Stomach (tissue), 9 donors: ENCODE data around the gene ESPL1. TPM values are rescaled to one million over a fixed set of nuclear protein-coding genes. Genes with fewer than 3 reads are reported as not detected.

ENCODE experiments used
- DNase-seq, 2 donors: peaks; one replicate each; pipeline versions ENCODE4 v3.0.0 to v3.0.0-alpha.2; 2013 to 2019
- H3K27ac ChIP-seq, 5 donors: fragments of 200-600 bp in 4 of 5; sonication (generic) in 4 of 5; one replicate each; pipeline ENCODE4 v1.5.1; 2013 to 2019; ENCODE audit warnings: mild to moderate bottlenecking in 1 of 5, moderate library complexity in 1 of 5
- H3K27me3 ChIP-seq, 3 donors: fragments of 200-600 bp; sonication (generic); one replicate each; pipeline ENCODE4 v1.5.1; 2017 to 2019; ENCODE audit warnings: mixed run types in 1 of 3
- H3K36me3 ChIP-seq, 4 donors: fragments of 200-600 bp; sonication (generic); 1 replicate in 3 of 4; 2 replicates in 1 of 4; pipeline ENCODE4 v1.5.1; 2016 to 2019
- H3K4me1 ChIP-seq, 4 donors: fragments of 200-600 bp; sonication (generic); one replicate each; pipeline ENCODE4 v1.5.1; 2016 to 2019
- H3K4me3 ChIP-seq, 4 donors: fragments of 200-600 bp; sonication (generic) in 3 of 4; one replicate each; pipeline ENCODE4 v1.5.1; 2016 to 2019; ENCODE audit warnings: mild to moderate bottlenecking in 1 of 4
- H3K9me3 ChIP-seq, 4 donors: fragments of 200-600 bp; sonication (generic); one replicate each; pipeline ENCODE4 v1.5.1; 2016 to 2019
- CTCF ChIP-seq, 7 experiments: fragments of 450-650 bp in 4 of 7; fragments of 200-600 bp in 3 of 7; sonication (generic) in 3 of 7; IDR thresholded peaks; one replicate each; pipeline ENCODE4 v1.5.1; 2016 to 2019; ENCODE audit warnings: antibody characterized with exemption in 7 of 7, control low read depth in 2 of 7, mild to moderate bottlenecking in 1 of 7
- EP300 ChIP-seq: sonication (generic); formaldehyde crosslinking; IDR thresholded peaks from one replicate; pipeline ENCODE4 v1.6.1; 2017; ENCODE audit warnings: antibody characterized with exemption
- POLR2A ChIP-seq, 4 donors: fragments of 450-650 bp; IDR thresholded peaks; one replicate each; pipeline ENCODE4 v1.6.1; 2016; ENCODE audit warnings: antibody characterized with exemption in 4 of 4, control low read depth in 2 of 4, mild to moderate bottlenecking in 1 of 4, moderate library complexity in 1 of 4
- POLR2AphosphoS5 ChIP-seq, 3 donors: sonication (generic); formaldehyde crosslinking; IDR thresholded peaks; one replicate each; pipeline ENCODE4 v1.6.1; 2016; ENCODE audit warnings: antibody characterized with exemption in 3 of 3
- WGBS, 5 donors: extraction: QIAGEN DNeasy Blood & Tissue Kit in 3 of 5; methylation state at CpG; one replicate each; pipeline versions ENCODE4 v1.1.5 to v1.1.7; 2013 to 2018; 5-methylcytosine and 5-hydroxymethylcytosine counted together
- intact Hi-C: fragments of 100-400 bp; cut with DNase I; formaldehyde crosslinking; loops from one replicate; pipeline ENCODE4 v1.15.1; 2023; ENCODE audit warnings: low total_unique reads
- polyA plus RNA-seq, 3 donors: library from polyadenylated mRNA; stranded (reverse); fragments of 200-250 nt; gene quantifications; one replicate each; pipeline ENCODE4 v1.2.3, GENCODE V29; 2013
- total RNA-seq, 5 donors: library from RNA; depleted of rRNA; stranded (reverse); fragments of >200 nt; gene quantifications; one replicate each; pipeline versions ENCODE4 v1.1.0 to v1.2.3, GENCODE V29; 2014 to 2016
- donor health status: healthy with polysubstance abuse.
- donor health status: Bipolar disorder and iron deficiency.
- donor health status: healthy.

ESPL1 gene
- total and polyA plus RNA-seq, 8 donors: 0.15 to 43.2 (median 5.3) TPM

DNA sequence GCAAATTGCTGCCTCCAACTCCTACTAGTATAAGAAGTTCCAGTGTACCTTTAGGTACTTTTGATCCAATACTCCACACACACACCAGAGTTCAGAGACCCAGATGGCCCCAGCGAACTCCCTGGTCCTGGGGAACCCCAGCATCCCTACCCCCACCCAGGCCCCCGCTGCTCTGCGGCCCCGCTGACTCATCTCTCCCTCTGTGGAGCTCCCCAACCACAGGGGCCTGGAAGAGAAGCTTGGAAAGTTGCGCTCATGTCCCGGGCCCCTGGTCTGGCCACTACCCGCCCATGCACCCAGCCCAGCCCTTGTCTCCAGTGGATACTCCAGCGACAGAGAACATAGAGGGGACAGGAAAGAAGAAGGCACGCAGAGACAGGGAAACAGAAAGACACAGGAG is 72.3 kb downstream of the ESPL1 start:
- no peak for DNase-seq
- Histone ChIP-seq H3K27me3 (peaks cover 0 to 43% (median 22%) of the 10 kb centered on the region in 3 donors), H3K27ac (no peak overlapping the region), H3K36me3 (no peaks in the 10 kb centered on the region), H3K4me1 (peaks cover 6 to 13% (median 9%) of the 10 kb centered on the region in 4 donors), H3K9me3 (no peaks in the 10 kb centered on the region), H3K4me3 (no peak overlapping the region)
- 73 to 84% (median 79%) methylated on average over 9 of the region's 9 CpGs for WGBS, 5 donors
- TF ChIP-seq EP300: no peak
- TF ChIP-seq CTCF (IDR thresholded peaks at IDR 0.05): no peak
- TF ChIP-seq POLR2A (IDR thresholded peaks at IDR 0.05): no peak
- no peak for TF ChIP-seq POLR2AphosphoS5 (IDR thresholded peaks at IDR 0.05)
- intact Hi-C loops: no loop called here

Other genes with a start within 250 kb of the ESPL1 start
- 100 to 1,000 TPM in 2 of 5 donors, 10 to 100 TPM in 3; 38.5 to 164 (median 44.2) TPM for gene TNS2, start 218.2 kb upstream of the ESPL1 start, total RNA-seq
- 100 to 1,000 TPM in 1 of 3 donors, 10 to 100 TPM in 2; 71.0 to 104 (median 76.5) TPM for gene TNS2, start 218.2 kb upstream of the ESPL1 start, polyA plus RNA-seq
- 10 to 100 TPM; 17.8 to 99.8 (median 50.9) TPM for gene SPRYD3, start 188.9 kb upstream of the ESPL1 start, total RNA-seq
- gene SPRYD3, start 188.9 kb upstream of the ESPL1 start, polyA plus RNA-seq: 10 to 100 TPM; 26.3 to 30.5 (median 29.8) TPM
- gene IGFBP6, start 170.6 kb upstream of the ESPL1 start, total RNA-seq: 100 to 1,000 TPM in 2 of 5 donors, 10 to 100 TPM in 3; 22.6 to 388 (median 95.1) TPM
- gene IGFBP6, start 170.6 kb upstream of the ESPL1 start, polyA plus RNA-seq: 100 to 1,000 TPM in 1 of 3 donors, 10 to 100 TPM in 2; 30.6 to 124 (median 54.7) TPM
- gene SOAT2, start 164.8 kb upstream of the ESPL1 start, total RNA-seq: under 1 TPM in 1 of 5 donors, not detected in 4; 0.92 TPM
- under 1 TPM in 1 of 3 donors, not detected in 2; 0.28 TPM for gene SOAT2, start 164.8 kb upstream of the ESPL1 start, polyA plus RNA-seq
- 10 to 100 TPM in 3 of 5 donors, 1 to 10 TPM in 2; 4.1 to 37.5 (median 10.3) TPM for gene ZNF740, start 87.6 kb upstream of the ESPL1 start, total RNA-seq
- gene ZNF740, start 87.6 kb upstream of the ESPL1 start, polyA plus RNA-seq: 1 to 10 TPM; 4.0 to 4.9 (median 4.1) TPM
- 100 to 1,000 TPM in 2 of 5 donors, 10 to 100 TPM in 3; 30.3 to 334 (median 38.9) TPM for gene CSAD, start 87.4 kb upstream of the ESPL1 start, total RNA-seq
- 10 to 100 TPM in 1 of 3 donors, 1 to 10 TPM in 2; 4.6 to 52.6 (median 5.7) TPM for gene CSAD, start 87.4 kb upstream of the ESPL1 start, polyA plus RNA-seq
- 10 to 100 TPM in 1 of 5 donors, 1 to 10 TPM in 2, not detected in 2; 4.6 to 29.5 (median 5.7) TPM for gene ITGB7, start 61.0 kb upstream of the ESPL1 start, total RNA-seq
- 1 to 10 TPM in 2 of 3 donors, under 1 TPM in 1; 0.56 to 3.8 (median 1.7) TPM for gene ITGB7, start 61.0 kb upstream of the ESPL1 start, polyA plus RNA-seq
- 10 to 100 TPM in 2 of 5 donors, 1 to 10 TPM in 3; 2.0 to 26.5 (median 9.5) TPM for gene RARG, start 36.1 kb upstream of the ESPL1 start, total RNA-seq
- gene RARG, start 36.1 kb upstream of the ESPL1 start, polyA plus RNA-seq: 10 to 100 TPM in 1 of 3 donors, 1 to 10 TPM in 2; 4.9 to 37.7 (median 9.6) TPM
- gene PFDN5, start 27.2 kb downstream of the ESPL1 start, total RNA-seq: 100 to 1,000 TPM; 207 to 623 (median 288) TPM
- gene PFDN5, start 27.2 kb downstream of the ESPL1 start, polyA plus RNA-seq: 1,000 to 10,000 TPM; 1,294 to 1,886 (median 1,325) TPM
- gene MYG1, start 31.4 kb downstream of the ESPL1 start, total RNA-seq: 10 to 100 TPM; 16.0 to 33.9 (median 29.0) TPM
- 100 to 1,000 TPM in 1 of 3 donors, 10 to 100 TPM in 2; 89.5 to 120 (median 98.5) TPM for gene MYG1, start 31.4 kb downstream of the ESPL1 start, polyA plus RNA-seq
- 10 to 100 TPM; 22.6 to 59.4 (median 43.3) TPM for gene AAAS, start 53.3 kb downstream of the ESPL1 start, total RNA-seq
- 10 to 100 TPM; 19.7 to 49.7 (median 19.7) TPM for gene AAAS, start 53.3 kb downstream of the ESPL1 start, polyA plus RNA-seq
- gene SP7, start 68.1 kb downstream of the ESPL1 start, total RNA-seq: not detected
- not detected for gene SP7, start 68.1 kb downstream of the ESPL1 start, polyA plus RNA-seq
- 100 to 1,000 TPM in 1 of 5 donors, 10 to 100 TPM in 4; 13.3 to 142 (median 36.8) TPM for gene SP1, start 111.9 kb downstream of the ESPL1 start, total RNA-seq
- gene SP1, start 111.9 kb downstream of the ESPL1 start, polyA plus RNA-seq: 10 to 100 TPM; 10.2 to 16.2 (median 12.2) TPM
- gene AMHR2, start 155.6 kb downstream of the ESPL1 start, total RNA-seq: not detected
- 1 to 10 TPM in 1 of 3 donors, under 1 TPM in 2; 0.23 to 1.8 (median 0.25) TPM for gene AMHR2, start 155.6 kb downstream of the ESPL1 start, polyA plus RNA-seq
- 100 to 1,000 TPM in 3 of 5 donors, 10 to 100 TPM in 2; 44.3 to 194 (median 105) TPM for gene PRR13, start 173.4 kb downstream of the ESPL1 start, total RNA-seq
- 100 to 1,000 TPM; 194 to 437 (median 306) TPM for gene PRR13, start 173.4 kb downstream of the ESPL1 start, polyA plus RNA-seq
- gene PCBP2, start 183.8 kb downstream of the ESPL1 start, total RNA-seq: 100 to 1,000 TPM; 109 to 509 (median 431) TPM
- gene PCBP2, start 183.8 kb downstream of the ESPL1 start, polyA plus RNA-seq: 100 to 1,000 TPM; 407 to 714 (median 486) TPM
- 100 to 1,000 TPM in 1 of 5 donors, 10 to 100 TPM in 4; 13.2 to 279 (median 43.3) TPM for gene MAP3K12, start 231.2 kb downstream of the ESPL1 start, total RNA-seq
- gene MAP3K12, start 231.2 kb downstream of the ESPL1 start, polyA plus RNA-seq: 1 to 10 TPM; 5.4 to 9.8 (median 6.0) TPM
- gene TARBP2, start 233.0 kb downstream of the ESPL1 start, total RNA-seq: 10 to 100 TPM in 4 of 5 donors, not detected in 1; 24.0 to 36.5 (median 32.0) TPM
- 10 to 100 TPM; 22.6 to 32.7 (median 27.4) TPM for gene TARBP2, start 233.0 kb downstream of the ESPL1 start, polyA plus RNA-seq
- gene NPFF, start 239.2 kb downstream of the ESPL1 start, total RNA-seq: not detected
- not detected for gene NPFF, start 239.2 kb downstream of the ESPL1 start, polyA plus RNA-seq